ENCODE results near the gene ARMH3. TPM values are rescaled to one million over a fixed set of nuclear protein-coding genes. Genes with fewer than 3 reads are reported as not detected.

Gene ARMH3
- total and polyA plus RNA-seq, 2 experiments from 2014 or later: 8.7 to 11.1 TPM

- H3K36me3 Mint-ChIP-seq (ENCODE audit: low read depth): no peaks in the 10 kb centered on the region
- no peak overlapping the region; the same call in 2 of the 3 replicates for H3K4me3 Mint-ChIP-seq
- Histone ChIP-seq H3K79me2 (replicated peaks; ENCODE audit: insufficient read depth) (no peaks in the 10 kb centered on the region), H3K4me3 (no peak overlapping the region), H2AFZ (no peak overlapping the region), H3K27me3 (ENCODE audit: insufficient read depth) (no peaks in the 10 kb centered on the region), H3F3A (replicated peaks; ENCODE audit: low read depth) (peaks cover 6% of the 10 kb centered on the region; the same call in 1 of the 2 replicates), H3K4me2 (no peak overlapping the region), H3K9me2 (ENCODE audit: insufficient read depth) (no peaks in the 10 kb centered on the region; the same call in 1 of the 2 replicates), H3K4me1 (ENCODE audit: insufficient read depth) (peaks cover 7% of the 10 kb centered on the region), H4K20me1 (replicated peaks; ENCODE audit: insufficient read depth) (0 out of 2 replicates have a peak, but pooled peaks cover 9% of the 10 kb centered on the region), H3K27ac (ENCODE audit: low read depth) (no peak overlapping the region; the same call in 1 of the 2 replicates), H3K36me3 (ENCODE audit: insufficient read depth) (no peaks in the 10 kb centered on the region)
- ATAC-seq (peak; percentile 56), DNase-seq (ENCODE audit: low spot score) (peak; percentile 37)
- no peak for TF ChIP-seq CREB1 (CRISPR knock-in tag; IDR thresholded peaks at IDR 0.05; ENCODE audit: low read depth)
- TF ChIP-seq, protein P1, sequence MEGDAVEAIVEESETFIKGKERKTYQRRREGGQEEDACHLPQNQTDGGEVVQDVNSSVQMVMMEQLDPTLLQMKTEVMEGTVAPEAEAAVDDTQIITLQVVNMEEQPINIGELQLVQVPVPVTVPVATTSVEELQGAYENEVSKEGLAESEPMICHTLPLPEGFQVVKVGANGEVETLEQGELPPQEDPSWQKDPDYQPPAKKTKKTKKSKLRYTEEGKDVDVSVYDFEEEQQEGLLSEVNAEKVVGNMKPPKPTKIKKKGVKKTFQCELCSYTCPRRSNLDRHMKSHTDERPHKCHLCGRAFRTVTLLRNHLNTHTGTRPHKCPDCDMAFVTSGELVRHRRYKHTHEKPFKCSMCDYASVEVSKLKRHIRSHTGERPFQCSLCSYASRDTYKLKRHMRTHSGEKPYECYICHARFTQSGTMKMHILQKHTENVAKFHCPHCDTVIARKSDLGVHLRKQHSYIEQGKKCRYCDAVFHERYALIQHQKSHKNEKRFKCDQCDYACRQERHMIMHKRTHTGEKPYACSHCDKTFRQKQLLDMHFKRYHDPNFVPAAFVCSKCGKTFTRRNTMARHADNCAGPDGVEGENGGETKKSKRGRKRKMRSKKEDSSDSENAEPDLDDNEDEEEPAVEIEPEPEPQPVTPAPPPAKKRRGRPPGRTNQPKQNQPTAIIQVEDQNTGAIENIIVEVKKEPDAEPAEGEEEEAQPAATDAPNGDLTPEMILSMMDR (conservative IDR thresholded peaks at IDR 0.05; ENCODE audit: low read depth in 2 of 2): 0 out of 4 replicates have a peak, but pooled peaks of 1 of the 2 experiments have one; percentile 13
- H3K9me3 Mint-ChIP-seq: no peaks in the 10 kb centered on the region; the same call in 2 of the 3 replicates
- H3K27me3 Mint-ChIP-seq (ENCODE audit: insufficient read depth, low read depth, poor library complexity): peaks cover 14% of the 10 kb centered on the region
- H3K4me1 Mint-ChIP-seq: peaks cover 32% of the 10 kb centered on the region
- H3K27ac Mint-ChIP-seq: no peak overlapping the region; the same call in 1 of the 2 replicates
Measured at GRCh38 chr10:101848894-101849351, 207.1 kb downstream of the ARMH3 start.

- H2AFZ ChIP-seq: no peak overlapping the region
- TF ChIP-seq ZNF331 (CRISPR knock-in tag; IDR thresholded peaks at IDR 0.05; ENCODE audit: low read depth): no peak
- TF ChIP-seq REST (IDR thresholded peaks at IDR 0.05; ENCODE audit: unreplicated experiment): no peak
- TF ChIP-seq STAT1 (IDR thresholded peaks at IDR 0.05; ENCODE audit: unreplicated experiment): no peak
- TF ChIP-seq EZH2phosphoT487 (IDR thresholded peaks at IDR 0.05; ENCODE audit: unreplicated experiment): no peak
- H3F3A ChIP-seq (replicated peaks; ENCODE audit: low read depth): peaks cover 6% of the 10 kb centered on the region; the same call in 1 of the 2 replicates
- no peak for ATAC-seq
- H3K4me3 Mint-ChIP-seq: no peak overlapping the region; the same call in 2 of the 3 replicates
- 0 out of 2 replicates have a peak, but pooled peaks cover 9% of the 10 kb centered on the region for H4K20me1 ChIP-seq (replicated peaks; ENCODE audit: insufficient read depth)
- no peaks in the 10 kb centered on the region; the same call in 2 of the 3 replicates for H3K9me3 Mint-ChIP-seq
- peaks cover 32% of the 10 kb centered on the region for H3K4me1 Mint-ChIP-seq
- no peak overlapping the region for H3K4me3 ChIP-seq
- no peak for DNase-seq (ENCODE audit: low spot score)
- peaks cover 7% of the 10 kb centered on the region for H3K4me1 ChIP-seq (ENCODE audit: insufficient read depth)
- H3K4me2 ChIP-seq: no peak overlapping the region
- no peaks in the 10 kb centered on the region for H3K27me3 ChIP-seq (ENCODE audit: insufficient read depth)
- peaks cover 14% of the 10 kb centered on the region for H3K27me3 Mint-ChIP-seq (ENCODE audit: insufficient read depth, low read depth, poor library complexity)
- no peaks in the 10 kb centered on the region for H3K36me3 Mint-ChIP-seq (ENCODE audit: low read depth)
- H3K9me2 ChIP-seq (ENCODE audit: insufficient read depth): no peaks in the 10 kb centered on the region; the same call in 1 of the 2 replicates
- no peak overlapping the region for H3K27ac ChIP-seq (ENCODE audit: low read depth)
- H3K79me2 ChIP-seq (replicated peaks; ENCODE audit: insufficient read depth): no peaks in the 10 kb centered on the region
- no peak overlapping the region; the same call in 1 of the 2 replicates for H3K27ac Mint-ChIP-seq
- H3K36me3 ChIP-seq (ENCODE audit: insufficient read depth): no peaks in the 10 kb centered on the region
Measured at GRCh38 chr10:101848408-101848807, 207.6 kb downstream of the ARMH3 start.
